Measurements from ENCODE around the gene SIL1. TPM values are rescaled to one million over a fixed set of nuclear protein-coding genes. Genes with fewer than 3 reads are reported as not detected.

Gene SIL1
- total RNA-seq, 1 donor from 2014 or later: 16.1 TPM

GRCh38 chr5:138955013-138955660 lies 243.0 kb downstream of the SIL1 start:
- H3K4me1 Mint-ChIP-seq: peaks cover 15% of the 10 kb centered on the region
- no peak overlapping the region for H3K27ac Mint-ChIP-seq
- H3K4me3 Mint-ChIP-seq: no peak overlapping the region
- no peaks in the 10 kb centered on the region for H3K9me3 Mint-ChIP-seq
- no peaks in the 10 kb centered on the region for H3K36me3 Mint-ChIP-seq (ENCODE audit: low read depth)
- ChIA-PET CTCF (interaction anchor here (0.6 kb wide), 1 partner anchor 376 kb away, joined by 4 read pairs; no protein-coding TSS in a partner anchor), POLR2A (interaction anchor here (0.5 kb wide), 1 partner anchor 611 kb away, joined by 4 read pairs; no protein-coding TSS in a partner anchor)
- TF ChIP-seq CTCF (IDR thresholded peaks at IDR 0.05): no peak
- DNase-seq: no peak
- H3K27me3 Mint-ChIP-seq: no peaks in the 10 kb centered on the region
- intact Hi-C loops (cut with micrococcal nuclease): no loop called here
- no peak for ATAC-seq (ENCODE audit: low read depth)

- intact Hi-C loops (cut with micrococcal nuclease): no loop called here
- Mint-ChIP-seq H3K27me3 (no peaks in the 10 kb centered on the region), H3K4me3 (no peak overlapping the region), H3K36me3 (ENCODE audit: low read depth) (no peaks in the 10 kb centered on the region), H3K9me3 (no peaks in the 10 kb centered on the region), H3K27ac (no peak overlapping the region), H3K4me1 (peaks cover 15% of the 10 kb centered on the region)
- TF ChIP-seq CTCF (IDR thresholded peaks at IDR 0.05): no peak
- CTCF ChIA-PET: interaction anchor here (0.6 kb wide), 1 partner anchor 375 kb away, joined by 4 read pairs; no protein-coding TSS in a partner anchor
- DNase-seq: no peak
- no peak for ATAC-seq (ENCODE audit: low read depth)
- POLR2A ChIA-PET: interaction anchor here (0.5 to 1.4 kb wide), 3 partner anchors 8 to 612 kb away, joined by 3 to 4 read pairs (median 3); no protein-coding TSS in a partner anchor
Measured at GRCh38 chr5:138954257-138955012, 243.7 kb downstream of the SIL1 start.

GRCh38 chr5:138953387-138954256 lies 244.5 kb downstream of the SIL1 start:
- POLR2A ChIA-PET: interaction anchor here (0.5 to 1.4 kb wide), 2 partner anchors 9 to 401 kb away, joined by 3 read pairs; no protein-coding TSS in a partner anchor
- H3K27me3 Mint-ChIP-seq: no peaks in the 10 kb centered on the region
- TF ChIP-seq CTCF (IDR thresholded peaks at IDR 0.05): no peak
- peaks cover under 1% of the 10 kb centered on the region for H3K36me3 Mint-ChIP-seq (ENCODE audit: low read depth)
- peaks cover 15% of the 10 kb centered on the region for H3K4me1 Mint-ChIP-seq
- intact Hi-C loops (cut with micrococcal nuclease): no loop called here
- no peaks in the 10 kb centered on the region for H3K9me3 Mint-ChIP-seq
- no peak overlapping the region for H3K27ac Mint-ChIP-seq
- ATAC-seq (ENCODE audit: low read depth): peak; percentile 90
- CTCF ChIA-PET: no interaction called here
- H3K4me3 Mint-ChIP-seq: peak overlapping the region; percentile 59
- no peak for DNase-seq

GRCh38 chr5:138952962-138953361 lies 245.2 kb downstream of the SIL1 start:
- CTCF ChIA-PET: no interaction called here

More at GRCh38 chr5:138952962-138953361, 245.2 kb downstream of the SIL1 start:
- H3K36me3 Mint-ChIP-seq (ENCODE audit: low read depth): peaks cover 2% of the 10 kb centered on the region
- ATAC-seq (ENCODE audit: low read depth): no peak
- POLR2A ChIA-PET: interaction anchor here (1.4 kb wide), 1 partner anchor 10 kb away, joined by 3 read pairs; no protein-coding TSS in a partner anchor
- H3K27ac Mint-ChIP-seq: no peak overlapping the region
- peaks cover 15% of the 10 kb centered on the region for H3K4me1 Mint-ChIP-seq
- TF ChIP-seq CTCF (IDR thresholded peaks at IDR 0.05): no peak
- H3K4me3 Mint-ChIP-seq: peak overlapping the region; percentile 59
- no peaks in the 10 kb centered on the region for H3K27me3 Mint-ChIP-seq
- DNase-seq: no peak
- intact Hi-C loops (cut with micrococcal nuclease): no loop called here
- no peaks in the 10 kb centered on the region for H3K9me3 Mint-ChIP-seq
